Measurements from ENCODE around the gene HCRTR1. TPM values are rescaled to one million over a fixed set of nuclear protein-coding genes. Genes with fewer than 3 reads are reported as not detected.

Gene HCRTR1
- total and polyA plus RNA-seq, 2 donors (not counting 1 experiment from before 2014, with no cell fraction given) = not detected

GRCh38 chr1:31580513-31580870 is 37.0 kb upstream of the HCRTR1 start:
- Histone ChIP-seq H3K4me3 (replicated peaks in 1 of 4; ENCODE audit: control extremely low read depth in 1 of 4, insufficient read depth in 1 of 4, low read depth in 3 of 4, low read length in 4 of 4) (no peak overlapping the region), H3K4me2 (ENCODE audit: extremely low read depth, insufficient read depth, low read length) (no peak overlapping the region), H2AFZ (ENCODE audit: low read length) (no peak overlapping the region), H4K20me1 (ENCODE audit: control insufficient read depth, extremely low read depth, insufficient read depth, low read length) (no peaks in the 10 kb centered on the region), H3K36me3 (ENCODE audit: control insufficient read depth, insufficient read depth, low read length) (peaks cover 5% of the 10 kb centered on the region), H3K9ac (ENCODE audit: insufficient read depth, low read length) (no peak overlapping the region), H3K27ac (ENCODE audit: insufficient read depth, low read length) (no peak overlapping the region), H3K4me1 (ENCODE audit: control insufficient read depth, extremely low read depth, insufficient read depth, low read length) (peaks cover 33% of the 10 kb centered on the region), H3K79me2 (ENCODE audit: control insufficient read depth, insufficient read depth, low read length) (no peaks in the 10 kb centered on the region), H3K27me3 (ENCODE audit: control insufficient read depth, insufficient read depth, low read length) (no peaks in the 10 kb centered on the region), H3K9me3 (ENCODE audit: control insufficient read depth, insufficient read depth, low read depth, low read length) (no peaks in the 10 kb centered on the region)
- DNase-seq (ENCODE audit: low read depth in 2 of 2) = peak in 1 of 2 donors; percentile 56
- no peak for TF ChIP-seq EZH2 (IDR thresholded peaks at IDR 0.05; ENCODE audit: low read length, missing control alignments)
- no peak for TF ChIP-seq CTCF (conservative IDR thresholded peaks at IDR 0.05 in 1 of 2, IDR thresholded peaks at IDR 0.05 in 1 of 2; ENCODE audit: low read depth in 1 of 2, low read length in 2 of 2)

- H3K79me2 ChIP-seq (ENCODE audit: control insufficient read depth, insufficient read depth, low read length) = no peaks in the 10 kb centered on the region
Observed at GRCh38 chr1:31580891-31581603, 36.4 kb upstream of the HCRTR1 start.

More at GRCh38 chr1:31580891-31581603, 36.4 kb upstream of the HCRTR1 start:
- Histone ChIP-seq H4K20me1 (ENCODE audit: control insufficient read depth, extremely low read depth, insufficient read depth, low read length) (no peaks in the 10 kb centered on the region), H3K36me3 (ENCODE audit: control insufficient read depth, insufficient read depth, low read length) (peaks cover 5% of the 10 kb centered on the region), H3K9ac (ENCODE audit: insufficient read depth, low read length) (no peak overlapping the region), H3K27me3 (ENCODE audit: control insufficient read depth, insufficient read depth, low read length) (no peaks in the 10 kb centered on the region), H3K4me3 (replicated peaks in 1 of 4; ENCODE audit: control extremely low read depth in 1 of 4, insufficient read depth in 1 of 4, low read depth in 3 of 4, low read length in 4 of 4) (no peak overlapping the region), H2AFZ (ENCODE audit: low read length) (no peak overlapping the region), H3K4me2 (ENCODE audit: extremely low read depth, insufficient read depth, low read length) (no peak overlapping the region), H3K27ac (ENCODE audit: insufficient read depth, low read length) (no peak overlapping the region), H3K9me3 (ENCODE audit: control insufficient read depth, insufficient read depth, low read depth, low read length) (no peaks in the 10 kb centered on the region), H3K4me1 (ENCODE audit: control insufficient read depth, extremely low read depth, insufficient read depth, low read length) (peaks cover 28% of the 10 kb centered on the region)
- TF ChIP-seq CTCF (conservative IDR thresholded peaks at IDR 0.05 in 1 of 2, IDR thresholded peaks at IDR 0.05 in 1 of 2; ENCODE audit: low read depth in 1 of 2, low read length in 2 of 2) = no peak
- TF ChIP-seq EZH2 (IDR thresholded peaks at IDR 0.05; ENCODE audit: low read length, missing control alignments) = no peak
- no peak for DNase-seq (ENCODE audit: low read depth in 2 of 2)

All from fibroblast of lung (primary cell).